DMS 273 treated with DMSO at 0.1 percent for 48 hours (cell line): ENCODE results near the gene MMRN2.

Experiments
- DNase-seq: peaks from one replicate; lab custom pipeline; 2025; lab: John Stamatoyannopoulos, UW

MMRN2 gene

GRCh38 chr10:86970162-86970981 is 13.0 kb upstream of the MMRN2 start:
- no peak for DNase-seq

GRCh38 chr10:86969421-86970041 is 12.1 kb upstream of the MMRN2 start:
- peak; percentile 1 for DNase-seq

GRCh38 chr10:86968994-86969355 is 11.6 kb upstream of the MMRN2 start:
- no peak for DNase-seq

- no peak for DNase-seq
These were observed 11.0 kb upstream of the MMRN2 start, which contains the start of gene ADIRF for GRCh38 chr10:86968271-86968993. ADIRF (plus strand) TSS chr10:86968482; CDS start chr10:86968545, 63 bp downstream.

GRCh38 chr10:86967481-86967941 is 10.1 kb upstream of the MMRN2 start:
- DNase-seq: no peak

GRCh38 chr10:86965986-86966654 is 8.7 kb upstream of the MMRN2 start:
- DNase-seq: no peak

- DNase-seq: no peak
These were observed 7.4 kb upstream of the MMRN2 start for GRCh38 chr10:86964847-86965190.

GRCh38 chr10:86964061-86964846 is 6.8 kb upstream of the MMRN2 start:
- no peak for DNase-seq

GRCh38 chr10:86963341-86963919 is 6.0 kb upstream of the MMRN2 start:
- DNase-seq: no peak

- DNase-seq: no peak
These were observed 5.5 kb upstream of the MMRN2 start for GRCh38 chr10:86962981-86963310.

GRCh38 chr10:86962136-86962980 is 4.9 kb upstream of the MMRN2 start:
- no peak for DNase-seq

GRCh38 chr10:86961481-86962091 is 4.2 kb upstream of the MMRN2 start:
- no peak for DNase-seq

- no peak for DNase-seq
These were observed 3.5 kb upstream of the MMRN2 start for GRCh38 chr10:86960863-86961434.

GRCh38 chr10:86960003-86960862 is 2.8 kb upstream of the MMRN2 start:
- DNase-seq: no peak

- DNase-seq: no peak
These were observed 2.3 kb upstream of the MMRN2 start for GRCh38 chr10:86959737-86960002.

GRCh38 chr10:86958901-86959736 is 1.7 kb upstream of the MMRN2 start:
- DNase-seq: no peak

GRCh38 chr10:86958116-86958900 is 893 bp upstream of the MMRN2 start, which contains the start of gene SNCG:
SNCG (plus strand) TSS chr10:86958599; CDS start chr10:86958698, 99 bp downstream.
- no peak for DNase-seq
